GM13977 (cell line): ENCODE data around the gene SLC6A11.

Source experiments
- DNase-seq: peaks from one replicate; pipeline ENCODE4 v3.0.0; 2012; ENCODE audit warnings: low spot score
- in situ Hi-C: fragments of 300-500 bp; cut with MboI; formaldehyde crosslinking; loops from one replicate; pipeline ENCODE4 v1.12.0; 2022; ENCODE audit warnings: low sequenced_read_pairs, low pct_unique_long_range_greater_than_20kb, mixed read lengths, inconsistent platforms; ENCODE audit not compliant: unreplicated experiment
- TF ChIP-seq, protein P1 (sequence below): IDR thresholded peaks from 2 replicates; pipeline ENCODE4 v1.5.1; 2012; ENCODE audit warnings: mild to moderate bottlenecking, control low read depth; ENCODE audit not compliant: insufficient read depth; ENCODE audit errors: extremely low read depth, missing control alignments

Gene SLC6A11

DNA sequence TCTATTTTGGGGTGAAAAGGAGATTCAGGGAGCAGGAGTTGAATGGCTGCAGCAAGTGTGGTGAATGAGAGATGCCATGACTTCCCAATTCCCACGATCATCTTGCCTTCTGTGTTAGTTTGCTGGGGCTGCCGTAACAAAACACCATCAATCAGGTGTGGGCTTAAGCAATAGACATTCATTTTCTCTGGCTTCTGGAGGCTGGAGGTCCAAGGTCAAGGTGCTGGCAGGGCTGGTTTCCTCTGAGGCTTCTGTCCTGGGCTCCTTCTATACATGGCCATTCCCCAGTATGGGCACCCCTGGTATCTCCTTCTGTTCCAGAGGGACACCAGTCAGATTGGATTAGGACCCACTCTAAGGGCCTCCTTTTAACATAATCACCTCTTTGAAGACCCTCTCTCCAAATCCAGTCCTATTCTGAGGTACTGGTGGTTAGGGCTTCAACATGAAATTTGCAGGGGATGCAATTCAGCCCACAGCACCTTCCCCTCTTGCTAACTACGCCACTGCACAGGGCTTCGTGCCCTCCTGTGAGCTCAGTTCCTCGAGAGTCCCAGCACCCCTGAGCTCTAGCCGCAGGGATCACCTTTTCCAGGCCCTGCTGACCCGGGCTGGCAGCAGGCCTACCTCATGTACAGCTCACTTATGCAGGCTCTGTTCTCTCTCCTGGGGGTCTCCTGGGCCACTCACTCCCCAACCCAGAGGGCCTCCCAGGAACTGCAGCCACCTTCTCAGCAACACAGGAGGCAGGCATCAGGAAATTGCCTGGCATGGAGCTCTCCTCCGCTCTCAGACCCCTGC, 37.3 kb upstream of the SLC6A11 start:
- in situ Hi-C loops = no loop called here
- TF ChIP-seq, protein P1, sequence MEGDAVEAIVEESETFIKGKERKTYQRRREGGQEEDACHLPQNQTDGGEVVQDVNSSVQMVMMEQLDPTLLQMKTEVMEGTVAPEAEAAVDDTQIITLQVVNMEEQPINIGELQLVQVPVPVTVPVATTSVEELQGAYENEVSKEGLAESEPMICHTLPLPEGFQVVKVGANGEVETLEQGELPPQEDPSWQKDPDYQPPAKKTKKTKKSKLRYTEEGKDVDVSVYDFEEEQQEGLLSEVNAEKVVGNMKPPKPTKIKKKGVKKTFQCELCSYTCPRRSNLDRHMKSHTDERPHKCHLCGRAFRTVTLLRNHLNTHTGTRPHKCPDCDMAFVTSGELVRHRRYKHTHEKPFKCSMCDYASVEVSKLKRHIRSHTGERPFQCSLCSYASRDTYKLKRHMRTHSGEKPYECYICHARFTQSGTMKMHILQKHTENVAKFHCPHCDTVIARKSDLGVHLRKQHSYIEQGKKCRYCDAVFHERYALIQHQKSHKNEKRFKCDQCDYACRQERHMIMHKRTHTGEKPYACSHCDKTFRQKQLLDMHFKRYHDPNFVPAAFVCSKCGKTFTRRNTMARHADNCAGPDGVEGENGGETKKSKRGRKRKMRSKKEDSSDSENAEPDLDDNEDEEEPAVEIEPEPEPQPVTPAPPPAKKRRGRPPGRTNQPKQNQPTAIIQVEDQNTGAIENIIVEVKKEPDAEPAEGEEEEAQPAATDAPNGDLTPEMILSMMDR = no peak
- DNase-seq = no peak

DNA sequence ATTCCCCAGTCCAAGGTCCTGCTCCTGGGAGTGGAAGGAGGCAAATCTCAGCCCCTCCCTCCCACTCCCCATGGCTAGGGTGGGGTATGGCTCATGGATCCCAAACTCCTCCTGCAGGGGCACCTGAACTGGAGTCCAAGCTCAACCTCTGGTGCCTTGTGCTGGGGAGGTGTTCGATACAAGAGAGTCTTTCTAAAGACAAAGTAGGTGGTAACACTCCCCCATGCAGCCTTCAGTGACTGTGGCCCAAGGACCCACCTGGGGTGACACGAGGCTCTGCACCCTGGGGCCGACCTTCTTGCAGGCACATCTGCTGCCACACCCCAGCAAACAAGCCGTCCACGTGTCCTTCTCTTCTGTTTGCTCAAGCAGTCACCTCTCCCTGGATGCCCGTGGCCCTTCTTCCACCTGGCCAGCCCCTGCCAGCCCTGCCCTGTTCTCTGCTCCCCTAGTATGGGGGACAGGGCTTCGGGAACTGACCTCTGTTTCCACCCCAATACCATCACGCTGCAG, 36.7 kb upstream of the SLC6A11 start:
- no peak for DNase-seq
- in situ Hi-C loops = no loop called here
- TF ChIP-seq, protein P1 = no peak

DNA sequence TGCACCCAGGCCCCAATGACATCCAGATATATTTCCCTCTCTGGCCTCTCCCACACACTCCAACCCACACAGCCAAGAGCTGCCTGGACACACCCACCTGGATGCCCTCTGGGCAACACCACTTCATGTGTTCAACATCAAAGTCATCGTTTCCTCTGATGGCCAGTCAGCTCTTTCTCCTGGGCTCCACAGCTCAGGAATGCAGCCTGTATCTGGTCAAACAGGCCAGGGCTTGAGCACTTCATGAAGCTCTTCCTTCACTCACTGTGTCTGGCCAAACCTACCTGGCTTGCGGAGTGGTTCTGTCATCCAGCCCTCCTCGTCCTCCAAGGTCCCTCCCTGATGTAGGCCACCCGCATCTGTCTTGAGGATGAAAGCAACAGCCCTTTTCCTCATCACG, 35.8 kb upstream of the SLC6A11 start:
- in situ Hi-C loops = no loop called here
- TF ChIP-seq, protein P1 = no peak
- DNase-seq = no peak

DNA sequence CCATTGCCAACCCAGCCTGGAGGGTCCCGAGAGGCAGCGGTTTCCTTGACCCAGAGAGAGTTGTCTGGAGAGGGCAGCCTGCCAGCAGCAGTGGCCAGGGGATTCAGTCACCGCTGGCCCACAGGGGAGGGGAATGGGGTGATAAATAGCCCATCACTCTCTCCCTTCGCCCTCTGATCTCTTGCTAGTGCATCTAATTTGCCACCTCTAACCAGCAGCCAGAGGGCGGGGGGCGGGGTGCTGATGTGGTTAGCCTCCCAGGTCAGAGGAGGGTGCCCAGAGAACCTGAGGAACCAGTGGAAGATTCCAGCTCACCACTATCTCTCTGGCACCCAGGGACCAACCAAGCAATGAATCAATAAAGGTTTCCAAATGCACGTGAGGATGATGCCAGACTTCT, 35.1 kb upstream of the SLC6A11 start:
- in situ Hi-C loops = no loop called here
- TF ChIP-seq, protein P1 = no peak
- DNase-seq = no peak

DNA sequence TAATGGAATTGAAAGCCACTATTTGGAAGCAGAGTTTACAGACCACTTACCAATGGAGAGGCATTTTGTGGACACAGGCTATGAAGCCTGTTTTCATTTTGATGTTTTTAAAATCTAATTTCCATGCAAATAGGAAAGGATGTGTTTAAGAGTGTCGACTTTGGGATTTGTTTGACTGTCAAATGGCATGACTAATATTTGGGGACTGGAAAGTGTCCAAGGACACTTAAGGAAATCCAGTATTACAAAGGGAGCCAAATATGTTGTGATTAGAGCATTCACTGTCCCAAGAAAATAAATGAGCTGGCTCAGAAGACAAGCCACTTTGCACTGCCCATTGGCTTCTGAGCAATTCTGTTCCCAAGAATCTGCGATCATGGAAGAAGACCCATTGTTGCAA, 34.0 kb upstream of the SLC6A11 start:
- no peak for DNase-seq
- in situ Hi-C loops = no loop called here
- TF ChIP-seq, protein P1 = no peak

DNA sequence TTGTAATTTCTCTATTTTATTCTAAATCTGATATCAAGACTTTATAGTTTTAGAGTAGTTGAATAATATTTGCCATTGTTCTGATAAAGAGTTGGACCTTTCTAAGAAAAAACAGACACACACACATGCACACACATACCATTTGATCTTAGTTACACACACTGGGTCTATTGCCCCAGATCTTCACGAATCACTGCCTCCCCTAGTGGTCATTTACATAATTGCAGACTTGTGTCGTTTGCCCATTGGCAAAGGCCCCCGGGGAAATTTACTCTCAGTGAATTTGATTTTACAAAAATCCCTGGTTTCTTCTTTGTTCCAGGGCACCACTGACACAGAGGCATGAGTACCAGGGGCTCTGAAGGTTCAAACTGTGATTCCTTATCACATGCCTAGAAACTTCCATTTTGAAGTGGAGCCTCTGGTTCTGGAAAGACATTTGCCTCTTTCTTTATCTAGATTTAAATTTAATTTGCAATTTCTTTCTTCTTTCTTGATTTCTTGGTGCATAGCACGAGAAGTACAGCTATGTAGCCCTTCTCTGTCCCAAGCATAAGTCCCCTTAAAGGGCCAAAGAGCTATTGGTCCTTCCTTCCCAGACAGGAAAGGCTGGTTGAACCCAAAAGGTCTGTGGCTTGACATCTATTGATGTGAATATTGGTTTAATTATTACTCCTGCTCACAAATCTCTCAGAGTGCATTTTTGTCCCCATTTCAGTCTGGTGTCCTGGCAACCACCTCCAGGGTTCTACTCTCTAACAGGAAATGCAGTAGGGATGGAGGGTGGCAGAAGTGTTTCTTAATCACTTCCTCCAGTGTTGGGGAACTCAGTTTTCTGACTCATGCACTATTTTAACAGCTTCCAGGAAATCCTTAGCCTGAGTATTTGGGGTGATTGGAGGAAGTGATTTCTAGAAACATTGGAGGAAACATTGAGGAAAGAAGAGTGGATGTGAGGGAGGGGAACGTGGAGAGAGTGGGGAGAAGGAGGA, 32.4 kb upstream of the SLC6A11 start:
- in situ Hi-C loops = no loop called here
- TF ChIP-seq, protein P1 = peak; percentile 76
- peak; percentile 51 for DNase-seq
